Smooth muscle cell (in vitro differentiated cells): ENCODE results near the gene DNAH6. TPM values are rescaled to one million over a fixed set of nuclear protein-coding genes. Genes with fewer than 3 reads are reported as not detected.

Experiments used
- DNase-seq: peaks from one replicate; lab custom pipeline; 2025; ENCODE audit not compliant: unreplicated experiment; lab: John Stamatoyannopoulos, UW
- H2AFZ ChIP-seq: fragments of 200-600 bp; sonication (generic); 2 replicates; pipeline ENCODE4 v1.6.0; 2016; ENCODE audit warnings: antibody characterized with exemption, low read depth, mild to moderate bottlenecking
- H3F3A ChIP-seq: fragments of 200-600 bp; sonication (generic); 2 replicates; pipeline ENCODE4 v1.6.0; 2017; ENCODE audit warnings: antibody characterized with exemption, low read depth
- H3K27ac ChIP-seq: fragments of 200-600 bp; sonication (generic); 2 replicates; pipeline ENCODE4 v1.5.1; 2016; ENCODE audit warnings: low read depth, mild to moderate bottlenecking
- H3K27me3 ChIP-seq: fragments of 200-600 bp; sonication (generic); 2 replicates; pipeline ENCODE4 v1.6.1; 2016; ENCODE audit warnings: low read depth, mild to moderate bottlenecking
- H3K36me3 ChIP-seq: fragments of 200-600 bp; sonication (generic); 2 replicates; pipeline ENCODE4 v1.5.1; 2016; ENCODE audit warnings: low read depth
- H3K4me1 ChIP-seq: fragments of 200-600 bp; sonication (generic); 2 replicates; pipeline ENCODE4 v1.5.1; 2016; ENCODE audit warnings: low read depth
- H3K4me2 ChIP-seq: fragments of 200-600 bp; sonication (generic); 2 replicates; pipeline ENCODE4 v1.6.0; 2016; ENCODE audit warnings: mild to moderate bottlenecking
- H3K4me3 ChIP-seq: fragments of 200-600 bp; sonication (generic); 2 replicates; pipeline ENCODE4 v1.5.1; 2016; ENCODE audit warnings: mild to moderate bottlenecking
- H3K79me2 ChIP-seq: fragments of 200-600 bp; sonication (generic); 2 replicates; pipeline ENCODE4 v1.6.0; 2016; ENCODE audit warnings: low read depth, mild to moderate bottlenecking
- H3K9ac ChIP-seq: fragments of 200-600 bp; sonication (generic); 2 replicates; pipeline ENCODE4 v1.6.0; 2016; ENCODE audit warnings: low read depth
- H3K9me3 ChIP-seq: fragments of 200-600 bp; sonication (generic); replicated peaks from 2 replicates; pipeline ENCODE4 v1.5.1; 2016; ENCODE audit warnings: low read depth
- H4K20me1 ChIP-seq: fragments of 200-600 bp; sonication (generic); 2 replicates; pipeline ENCODE4 v1.6.0; 2016; ENCODE audit warnings: low read depth
- CTCF ChIP-seq: fragments of 200-600 bp; sonication (generic); IDR thresholded peaks from 2 replicates; pipeline ENCODE4 v1.5.1; 2017; ENCODE audit warnings: borderline replicate concordance, mild to moderate bottlenecking, antibody characterized with exemption; ENCODE audit not compliant: insufficient read depth, poor library complexity, severe bottlenecking
- WGBS: methylation state at CpG from one replicate; pipeline ENCODE4 v1.1.7; 2016; ENCODE audit warnings: low lambda C conversion rate; 5-methylcytosine and 5-hydroxymethylcytosine counted together
- polyA plus RNA-seq: library from polyadenylated mRNA; unstranded; fragments of >200 nt; fragmentation: Nextera tagmentation; extraction: Ambion mirVana; gene quantifications from 2 replicates; pipeline ENCODE4 v1.2.1, GENCODE V29; 2016
- total RNA-seq: library from RNA; depleted of rRNA; stranded (reverse); fragments of >200 nt; gene quantifications from 2 replicates; pipeline ENCODE4 v1.2.3, GENCODE V29; 2014

Gene DNAH6
- total and polyA plus RNA-seq, 2 experiments from 2014 or later = 0.27 to 0.96 TPM

DNA sequence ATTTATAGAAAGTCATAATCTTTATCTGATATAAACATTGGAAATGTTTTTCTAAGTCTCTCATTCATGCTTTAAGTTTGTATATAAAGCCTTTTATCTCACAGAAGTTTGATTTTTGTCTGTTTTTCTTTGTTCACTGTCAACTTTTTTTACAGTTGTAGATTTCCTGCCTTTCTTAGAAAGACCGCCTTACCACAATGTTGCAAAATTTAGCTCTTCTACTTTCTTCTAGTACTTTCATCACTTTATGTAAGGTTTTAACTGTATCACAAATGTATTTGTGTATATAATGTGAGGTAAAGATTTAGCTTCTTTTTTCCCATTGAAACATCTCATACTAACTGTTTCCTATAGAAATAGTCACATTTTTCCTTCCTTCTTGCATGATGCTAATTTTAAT lies 136.1 kb downstream of the DNAH6 start:
- no peaks in the 10 kb centered on the region for H3K36me3 ChIP-seq
- H3K4me3 ChIP-seq = no peak overlapping the region
- H3K4me2 ChIP-seq = no peak overlapping the region
- no peak for TF ChIP-seq CTCF
- H4K20me1 ChIP-seq = no peaks in the 10 kb centered on the region
- H3K4me1 ChIP-seq = no peaks in the 10 kb centered on the region
- 97% methylated on average over 1 of the region's 1 CpG for WGBS
- H3K27me3 ChIP-seq = peaks cover 8% of the 10 kb centered on the region
- no peak for DNase-seq
- no peak overlapping the region for H3K9ac ChIP-seq
- no peaks in the 10 kb centered on the region for H3F3A ChIP-seq
- no peaks in the 10 kb centered on the region for H3K9me3 ChIP-seq
- H2AFZ ChIP-seq = no peak overlapping the region
- no peak overlapping the region for H3K27ac ChIP-seq
- no peaks in the 10 kb centered on the region for H3K79me2 ChIP-seq

GRCh38 chr2:84653302-84653701 lies 137.0 kb downstream of the DNAH6 start:
- no peak for TF ChIP-seq CTCF
- Histone ChIP-seq H3K4me2 (no peak overlapping the region), H3K79me2 (no peaks in the 10 kb centered on the region), H3K27ac (no peak overlapping the region), H3K4me1 (no peaks in the 10 kb centered on the region), H3K9me3 (no peaks in the 10 kb centered on the region), H3K36me3 (no peaks in the 10 kb centered on the region), H3F3A (no peaks in the 10 kb centered on the region), H3K27me3 (peaks cover 8% of the 10 kb centered on the region), H2AFZ (no peak overlapping the region), H3K4me3 (no peak overlapping the region), H4K20me1 (no peaks in the 10 kb centered on the region), H3K9ac (no peak overlapping the region)
- no peak for DNase-seq
- 92% methylated on average over 3 of the region's 3 CpGs for WGBS

DNA sequence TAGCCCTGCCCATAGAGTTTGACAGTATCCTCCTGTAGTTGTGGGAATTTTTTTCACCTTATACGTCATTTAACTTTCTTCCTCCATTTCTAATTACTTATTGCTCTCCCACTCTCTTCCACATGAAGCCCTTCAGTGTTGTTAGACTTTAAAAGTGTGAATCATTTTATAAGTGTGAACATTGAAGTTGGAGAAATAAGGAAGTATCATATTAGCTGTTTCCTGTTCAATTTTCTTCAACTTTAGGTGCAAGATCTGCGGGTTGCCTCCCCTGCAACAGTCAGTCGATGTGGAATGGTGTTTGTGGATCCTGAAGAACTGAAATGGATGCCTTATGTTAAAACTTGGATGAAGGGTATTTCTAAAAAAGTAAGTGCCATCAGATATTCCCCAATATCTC lies 138.1 kb downstream of the DNAH6 start:
- 91% methylated on average over 3 of the region's 3 CpGs for WGBS

More for the DNA sequence above, 138.1 kb downstream of the DNAH6 start:
- peaks cover 8% of the 10 kb centered on the region for H3K27me3 ChIP-seq
- H3K9ac ChIP-seq = no peak overlapping the region
- H3K4me3 ChIP-seq = no peak overlapping the region
- TF ChIP-seq CTCF = no peak
- no peak overlapping the region for H3K4me2 ChIP-seq
- no peaks in the 10 kb centered on the region for H4K20me1 ChIP-seq
- H3K79me2 ChIP-seq = no peaks in the 10 kb centered on the region
- H3K4me1 ChIP-seq = no peaks in the 10 kb centered on the region
- no peaks in the 10 kb centered on the region for H3F3A ChIP-seq
- H3K9me3 ChIP-seq = no peaks in the 10 kb centered on the region
- H3K36me3 ChIP-seq = no peaks in the 10 kb centered on the region
- H3K27ac ChIP-seq = no peak overlapping the region
- no peak overlapping the region for H2AFZ ChIP-seq
- no peak for DNase-seq
